Measurements from ENCODE around the gene ETV5. TPM values are rescaled to one million over a fixed set of nuclear protein-coding genes. Genes with fewer than 3 reads are reported as not detected.

Gene ETV5
- total RNA-seq, 6 donors from 2014 or later, result 15.7 to 95.8 (median 41.4) TPM

- Histone ChIP-seq H3K4me1 (no peaks in the 10 kb centered on the region), H3K36me3 (no peaks in the 10 kb centered on the region), H3K9me3 (no peaks in the 10 kb centered on the region), H3K27ac (no peak overlapping the region), H3K27me3 (no peaks in the 10 kb centered on the region), H3K4me3 (no peak overlapping the region)
- TF ChIP-seq POLR2A (IDR thresholded peaks at IDR 0.05) (no peak), CTCF (IDR thresholded peaks at IDR 0.05) (no peak), EP300 (IDR thresholded peaks at IDR 0.05) (no peak), POLR2AphosphoS5 (IDR thresholded peaks at IDR 0.05) (no peak)
- DNase-seq, result no peak
- no peak for ATAC-seq (ENCODE audit: low FRiP score in 2 of 2)
Measured at GRCh38 chr3:186142393-186142932, 33.6 kb upstream of the ETV5 start.

GRCh38 chr3:186141790-186142189 is 32.9 kb upstream of the ETV5 start:
- Histone ChIP-seq H3K4me3 (no peak overlapping the region), H3K9me3 (no peaks in the 10 kb centered on the region), H3K27me3 (no peaks in the 10 kb centered on the region), H3K27ac (no peak overlapping the region), H3K4me1 (no peaks in the 10 kb centered on the region), H3K36me3 (no peaks in the 10 kb centered on the region)
- TF ChIP-seq CTCF (IDR thresholded peaks at IDR 0.05) (no peak), POLR2A (IDR thresholded peaks at IDR 0.05) (no peak), EP300 (IDR thresholded peaks at IDR 0.05) (no peak), POLR2AphosphoS5 (IDR thresholded peaks at IDR 0.05) (no peak)
- DNase-seq (no peak), ATAC-seq (ENCODE audit: low FRiP score in 2 of 2) (no peak)
- 83 to 84% methylated on average over 2 of the region's 2 CpGs for whole genome bisulfite sequencing, 2 donors

- Histone ChIP-seq H3K9me3 (no peaks in the 10 kb centered on the region), H3K27me3 (no peaks in the 10 kb centered on the region), H3K36me3 (no peaks in the 10 kb centered on the region), H3K4me3 (no peak overlapping the region), H3K4me1 (no peaks in the 10 kb centered on the region), H3K27ac (no peak overlapping the region)
- DNase-seq (peak in 1 of 2 donors; percentile 32), ATAC-seq (ENCODE audit: low FRiP score in 2 of 2) (peak in 1 of 2 donors; percentile 31)
- TF ChIP-seq CTCF (IDR thresholded peaks at IDR 0.05) (no peak), POLR2AphosphoS5 (IDR thresholded peaks at IDR 0.05) (no peak), EP300 (IDR thresholded peaks at IDR 0.05) (no peak), POLR2A (IDR thresholded peaks at IDR 0.05) (no peak)
- WGBS, 2 donors, result 79% methylated on average over 12 of the region's 12 CpGs
Measured at GRCh38 chr3:186138272-186138981, 29.5 kb upstream of the ETV5 start.

GRCh38 chr3:186137051-186137685 is 28.3 kb upstream of the ETV5 start:
- TF ChIP-seq POLR2AphosphoS5 (IDR thresholded peaks at IDR 0.05) (no peak), CTCF (IDR thresholded peaks at IDR 0.05) (no peak)
- ATAC-seq (ENCODE audit: low FRiP score in 2 of 2), result no peak
- 77 to 78% methylated on average over 13 to 15 of the region's 15 CpGs for WGBS, 2 donors

More at GRCh38 chr3:186137051-186137685, 28.3 kb upstream of the ETV5 start:
- H3K4me3 ChIP-seq, result no peak overlapping the region
- no peaks in the 10 kb centered on the region for H3K9me3 ChIP-seq
- H3K27me3 ChIP-seq, result no peaks in the 10 kb centered on the region
- H3K36me3 ChIP-seq, result no peaks in the 10 kb centered on the region
- DNase-seq, result peak in 1 of 2 donors; percentile 38
- H3K27ac ChIP-seq, result no peak overlapping the region
- H3K4me1 ChIP-seq, result no peaks in the 10 kb centered on the region
